Stimulated activated CD4-positive, alpha-beta T cell treated with anti-CD3 and anti-CD28 coated beads, Interleukin-12 subunit alpha, Interleukin-12 subunit beta, amount 100 ng/mL, for 24 hours (primary cell): ENCODE results near the gene MEX3A.
"Not testable (repeated sequence)": the region's sequence is repeated elsewhere in the genome, so short reads cannot be mapped to it uniquely, and the experiment has no call there.

Experiments
- DNase-seq, 2 experiments: peaks; one replicate each; pipeline ENCODE4 v3.0.0-alpha.2; 2020; ENCODE audit warnings: low read depth in 2 of 2

Gene MEX3A

DNA sequence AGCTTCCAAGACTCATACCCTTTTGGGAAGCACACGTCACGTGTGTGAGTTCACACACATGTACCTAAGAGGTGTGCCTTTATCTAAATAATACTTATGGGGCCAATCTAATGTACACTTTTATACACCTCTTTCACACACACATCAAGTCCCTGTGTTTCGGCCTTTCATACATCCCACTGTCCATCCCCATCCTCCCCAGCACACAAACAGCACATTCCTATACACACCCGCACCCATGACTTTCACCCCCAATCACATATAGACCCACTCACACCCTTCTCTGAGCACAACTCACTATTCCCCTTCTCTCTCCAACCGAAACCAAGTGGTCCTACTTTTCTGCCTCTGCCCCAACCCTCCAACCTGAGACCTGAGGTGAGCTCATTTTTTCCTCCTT lies 3.5 kb downstream of the MEX3A start:
- no peak for DNase-seq

DNA sequence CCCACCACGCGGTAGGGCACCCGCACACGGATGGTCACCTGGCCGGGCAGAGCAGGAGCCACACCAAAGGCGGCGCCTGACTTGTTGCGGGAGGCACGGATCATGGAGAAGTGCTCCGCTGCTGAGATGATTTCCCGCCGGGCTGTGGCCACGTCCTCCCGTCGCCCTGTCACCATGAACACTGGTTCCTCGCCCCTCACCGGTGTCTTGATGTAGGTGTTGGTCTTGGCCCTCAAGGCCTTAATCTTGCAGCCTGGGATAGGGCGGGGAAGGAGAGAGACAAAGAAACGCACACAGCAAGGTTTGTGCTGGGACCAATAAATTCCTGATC lies 4.9 kb downstream of the MEX3A start:
- no peak for DNase-seq

DNA sequence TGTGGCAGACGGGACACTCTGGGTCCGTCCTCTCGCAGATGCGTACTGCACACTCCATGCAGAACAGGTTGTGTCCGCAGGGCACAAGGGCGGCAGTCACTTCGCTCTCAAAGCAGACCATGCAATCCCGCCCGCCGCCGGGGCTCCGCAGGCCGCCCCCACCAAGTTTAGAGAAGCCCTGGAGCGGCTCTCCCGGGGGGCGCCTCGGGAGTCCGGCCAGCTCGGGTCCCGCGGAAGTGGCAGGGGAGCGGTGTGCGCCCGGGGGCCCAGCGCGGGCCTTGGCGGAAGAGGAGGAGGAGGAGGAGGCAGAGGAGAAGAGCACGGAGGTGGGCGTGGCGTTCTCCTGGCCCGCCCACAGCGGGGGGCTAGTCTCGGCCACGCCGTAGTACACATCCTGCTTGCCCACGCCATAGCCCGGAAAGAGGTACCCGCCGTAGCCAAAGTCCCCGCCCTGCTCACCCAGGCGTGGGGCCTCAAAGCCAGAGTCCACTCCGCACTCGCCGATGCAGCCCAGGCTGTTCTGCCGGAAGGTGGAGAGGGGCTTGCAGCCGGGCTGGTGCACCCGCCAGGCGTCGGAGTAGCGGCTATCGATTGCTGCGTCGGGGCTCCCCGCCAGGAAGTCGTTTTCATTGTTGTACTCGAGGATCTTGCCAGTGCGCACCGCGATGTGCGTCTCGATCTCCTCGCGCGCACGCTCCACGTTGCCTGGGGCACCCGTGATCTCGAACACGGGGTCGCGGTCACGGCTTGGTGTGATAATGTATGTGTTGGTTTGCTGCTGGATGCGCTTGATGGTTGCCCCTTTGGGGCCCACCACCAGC lies 5.4 kb downstream of the MEX3A start:
- no peak for DNase-seq

DNA sequence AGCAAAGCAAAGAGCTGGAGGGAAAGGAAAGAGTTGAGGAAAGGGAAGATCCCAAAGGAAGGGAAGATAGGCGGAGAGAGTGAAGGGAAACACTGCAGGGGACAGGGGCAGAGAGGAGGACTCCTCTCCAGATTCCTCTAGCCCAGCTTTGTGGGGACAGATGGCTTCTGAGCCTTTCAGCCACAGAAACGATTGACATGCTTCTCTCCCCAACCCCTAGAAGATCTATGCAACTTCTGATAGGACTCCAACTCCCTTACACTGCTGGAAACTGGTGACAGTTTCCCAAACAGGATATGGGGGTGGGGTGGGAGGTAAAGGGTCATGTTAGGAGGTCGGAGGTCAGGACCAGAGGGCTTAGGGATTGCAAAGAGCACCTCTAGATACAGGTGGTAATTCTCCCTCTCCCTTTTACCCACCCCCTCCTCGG lies 6.5 kb downstream of the MEX3A start:
- DNase-seq: no peak

DNA sequence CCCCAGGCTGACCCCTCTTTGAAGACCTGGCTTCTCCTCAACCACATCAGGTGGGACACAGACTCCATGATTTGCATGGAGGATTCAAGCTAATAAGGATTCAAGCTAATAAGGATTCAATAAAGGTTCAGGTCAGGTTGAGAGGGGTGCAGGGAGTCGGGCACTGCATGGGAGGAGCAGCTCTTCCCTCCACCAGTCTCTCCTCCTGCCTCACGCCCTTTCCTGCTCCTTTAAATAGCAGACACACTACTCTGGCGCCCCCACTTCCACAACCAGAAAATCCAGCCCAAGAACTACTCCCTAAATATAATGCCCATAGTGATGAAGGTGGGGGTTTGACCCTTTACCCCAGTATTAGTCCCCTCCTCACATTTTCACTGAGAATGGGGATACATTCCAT lies 7.1 kb downstream of the MEX3A start:
- no peak for DNase-seq

DNA sequence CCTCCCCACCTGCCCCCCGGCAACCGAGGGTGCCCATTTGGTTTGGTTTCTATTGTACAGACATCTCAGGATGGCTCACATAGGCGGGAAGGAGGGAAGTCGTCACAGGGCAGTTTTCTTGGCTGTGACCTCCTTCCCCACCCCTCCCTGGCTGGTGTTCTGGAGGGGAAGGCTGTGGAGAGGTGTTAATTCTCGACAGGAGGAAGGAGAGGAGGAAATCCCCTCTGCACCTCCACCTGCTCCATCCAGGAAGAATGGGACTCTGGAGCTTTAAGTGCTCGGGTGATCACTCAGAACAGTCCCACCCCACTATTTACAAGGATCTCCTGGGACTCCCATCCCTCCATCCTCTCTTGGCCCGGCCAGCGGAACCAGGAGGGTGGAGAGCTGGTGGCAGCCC lies 7.6 kb downstream of the MEX3A start:
- no peak for DNase-seq

DNA sequence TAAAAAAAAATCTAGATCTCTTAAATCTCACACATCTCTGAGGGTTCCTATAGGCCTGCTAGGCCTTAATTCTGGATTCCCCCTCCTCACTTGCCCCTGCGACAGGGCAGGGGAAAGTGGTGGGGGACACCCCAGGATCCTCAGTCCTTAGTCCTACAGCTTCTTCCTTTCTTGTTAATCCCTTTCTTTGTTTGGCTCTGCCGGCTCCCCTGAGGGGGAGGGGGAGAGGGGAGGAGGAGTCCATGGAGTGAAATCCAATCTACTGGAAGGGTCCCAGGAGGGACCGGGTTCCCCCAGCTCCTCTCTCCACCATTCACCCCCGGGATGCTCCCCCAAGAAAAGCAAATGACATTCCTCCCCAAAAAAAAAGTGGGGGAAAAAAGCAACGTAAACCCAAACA lies 8.5 kb downstream of the MEX3A start:
- no peak for DNase-seq

DNA sequence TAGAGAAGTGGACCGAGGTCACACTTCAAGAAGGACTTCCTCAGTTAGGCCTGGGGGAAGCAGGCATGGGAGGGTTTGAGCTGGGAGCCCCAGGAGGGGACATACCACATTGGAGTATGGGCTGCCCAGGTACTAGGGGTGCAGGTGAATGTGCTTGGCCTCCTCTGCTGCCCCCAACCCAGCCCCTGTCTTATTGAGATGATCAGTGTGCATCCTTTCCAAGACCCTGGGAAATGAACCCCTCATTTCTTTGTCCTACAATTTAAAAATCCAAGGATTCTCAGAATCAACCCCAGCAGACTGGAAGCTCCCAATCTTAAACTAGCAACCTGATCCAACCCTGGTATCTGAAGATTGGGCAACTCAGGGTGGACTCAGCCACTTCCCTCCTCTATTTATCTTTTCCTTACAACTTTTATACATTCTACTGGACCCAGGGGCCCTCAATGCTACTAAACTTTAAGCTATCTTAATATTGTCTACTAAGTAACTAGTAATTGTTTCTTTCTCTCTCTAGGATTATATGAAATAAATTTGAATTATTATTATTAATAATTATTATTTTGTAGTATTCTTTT lies 9.1 kb downstream of the MEX3A start:
- no peak for DNase-seq

DNA sequence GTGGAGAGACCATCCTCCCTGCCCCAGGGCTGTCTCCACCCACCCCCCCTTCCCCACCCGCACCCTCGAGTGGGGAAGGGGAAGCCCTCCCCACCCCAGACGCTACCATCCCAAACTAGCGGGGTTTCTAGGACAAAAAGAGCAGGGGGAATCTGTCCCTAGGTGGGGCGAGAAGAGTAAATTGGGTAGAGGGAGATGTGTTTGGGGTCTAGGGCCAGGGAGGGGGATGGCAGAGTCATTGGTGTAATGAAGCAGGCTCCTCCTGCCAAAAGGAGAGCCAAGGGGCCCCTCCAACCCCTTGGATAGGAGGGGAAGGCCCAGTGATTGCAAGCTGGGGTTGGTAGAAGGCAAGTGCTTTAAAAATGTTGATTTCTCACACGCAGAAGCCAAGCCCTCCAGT lies 10.0 kb downstream of the MEX3A start:
- no peak for DNase-seq

DNA sequence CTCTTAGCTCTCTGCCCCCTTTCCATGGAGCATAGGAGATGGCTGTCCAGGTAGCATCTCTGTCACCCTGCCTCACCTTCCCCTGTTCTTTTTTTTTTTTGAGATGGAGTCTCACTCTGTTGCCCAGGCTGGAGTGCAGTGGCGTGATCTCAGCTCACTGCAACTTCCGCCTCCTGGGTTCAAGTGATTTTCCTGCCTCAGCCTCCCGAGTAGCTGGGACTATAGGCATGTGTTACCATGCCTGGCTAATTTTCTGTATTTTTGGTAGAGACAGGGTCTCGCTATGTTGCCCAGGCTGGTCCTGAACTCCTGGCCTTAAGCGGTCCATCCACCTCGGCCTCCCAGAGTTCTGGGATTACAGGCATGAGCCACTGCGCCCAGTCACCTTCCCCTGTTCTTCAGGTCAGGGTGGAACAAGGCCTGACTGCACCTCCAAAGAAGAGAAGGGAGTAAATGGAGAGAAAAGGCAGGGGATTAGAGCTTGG lies 10.9 kb downstream of the MEX3A start:
- not testable (repeated sequence) for DNase-seq

DNA sequence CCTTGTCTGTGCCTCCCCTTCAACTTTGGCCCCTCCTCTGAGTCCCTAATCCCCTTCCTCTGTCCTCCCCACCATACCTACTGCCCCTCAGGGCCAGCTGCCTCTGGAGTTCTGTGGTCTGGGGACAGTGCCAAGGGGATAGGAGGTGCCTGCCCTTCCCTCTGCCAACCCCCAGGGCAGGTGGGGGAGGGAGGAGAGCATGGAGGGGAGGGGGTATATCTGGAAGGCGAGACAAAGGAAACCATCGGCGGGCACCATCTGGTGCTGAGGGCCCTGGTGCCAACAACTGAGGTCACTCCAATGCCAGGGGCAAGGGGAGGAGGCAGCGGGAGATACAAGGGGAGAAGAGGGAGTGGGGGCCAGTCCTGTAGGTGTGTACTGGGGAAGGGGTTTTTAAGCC lies 11.7 kb downstream of the MEX3A start:
- no peak for DNase-seq

DNA sequence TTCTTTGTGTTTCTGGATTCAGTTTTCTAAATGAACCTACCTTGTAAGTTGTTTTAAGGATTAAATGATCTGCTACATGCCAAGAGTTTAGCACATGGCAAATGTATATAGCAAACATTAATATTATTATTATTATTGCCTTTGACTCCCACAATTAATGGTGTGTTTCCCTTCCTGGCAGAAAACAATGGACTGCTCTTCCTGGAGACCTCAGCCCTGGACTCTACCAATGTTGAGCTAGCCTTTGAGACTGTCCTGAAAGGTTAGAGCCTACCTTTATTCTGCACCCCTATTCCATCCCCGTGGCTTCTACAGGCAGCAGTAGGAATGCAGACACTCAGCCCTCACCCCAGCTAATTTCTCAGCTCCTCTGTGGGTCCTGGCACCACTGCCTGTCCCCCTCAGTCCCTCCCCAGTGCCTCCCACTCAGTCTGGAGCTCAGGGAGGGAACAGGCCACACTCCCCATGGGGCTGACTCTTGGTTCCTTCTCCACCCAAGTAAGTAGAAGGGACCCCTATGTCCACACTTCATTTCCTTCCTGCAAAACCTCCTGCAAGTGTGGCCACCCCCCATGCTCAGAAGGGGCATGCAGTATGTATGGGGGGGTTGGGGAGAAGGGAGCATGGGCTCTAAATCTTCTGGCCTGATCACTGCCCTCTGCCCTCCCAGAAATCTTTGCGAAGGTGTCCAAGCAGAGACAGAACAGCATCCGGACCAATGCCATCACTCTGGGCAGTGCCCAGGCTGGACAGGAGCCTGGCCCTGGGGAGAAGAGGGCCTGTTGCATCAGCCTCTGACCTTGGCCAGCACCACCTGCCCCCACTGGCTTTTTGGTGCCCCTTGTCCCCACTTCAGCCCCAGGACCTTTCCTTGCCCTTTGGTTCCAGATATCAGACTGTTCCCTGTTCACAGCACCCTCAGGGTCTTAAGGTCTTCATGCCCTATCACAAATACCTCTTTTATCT lies 12.5 kb downstream of the MEX3A start:
- DNase-seq: no peak

DNA sequence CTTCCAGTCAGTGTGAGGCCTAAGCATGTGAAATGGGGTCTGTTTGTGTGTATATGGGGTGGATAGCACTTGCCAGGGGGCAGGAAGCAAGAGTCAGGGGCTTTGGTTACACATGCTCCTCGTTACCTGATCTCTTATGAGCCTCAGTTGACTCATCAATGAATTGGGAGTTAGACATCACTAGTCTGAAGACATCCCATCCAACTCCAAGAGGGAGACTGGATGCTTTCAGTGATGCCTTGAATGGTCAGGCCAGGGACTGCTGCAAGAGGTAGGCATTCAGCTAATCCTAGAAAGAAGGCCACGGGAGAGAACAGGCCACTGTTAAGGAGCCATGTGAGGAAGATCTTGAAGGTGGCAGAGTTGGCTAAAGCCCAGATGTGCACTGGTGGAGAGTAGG lies 15.0 kb downstream of the MEX3A start:
- DNase-seq: no peak

DNA sequence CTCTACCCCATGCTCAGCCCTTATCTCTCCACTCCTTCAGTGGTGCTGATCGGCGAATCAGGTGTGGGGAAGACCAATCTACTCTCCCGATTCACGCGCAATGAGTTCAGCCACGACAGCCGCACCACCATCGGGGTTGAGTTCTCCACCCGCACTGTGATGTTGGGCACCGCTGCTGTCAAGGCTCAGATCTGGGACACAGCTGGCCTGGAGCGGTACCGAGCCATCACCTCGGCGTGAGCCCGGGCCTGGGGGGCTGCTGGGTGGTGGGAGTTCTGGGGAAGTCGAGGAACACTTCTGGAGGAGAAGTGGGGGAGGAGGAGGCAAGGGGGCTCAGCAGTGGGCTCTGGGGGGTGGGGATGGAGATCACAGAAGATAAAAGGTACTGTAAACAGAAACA lies 16.4 kb downstream of the MEX3A start:
- no peak for DNase-seq

DNA sequence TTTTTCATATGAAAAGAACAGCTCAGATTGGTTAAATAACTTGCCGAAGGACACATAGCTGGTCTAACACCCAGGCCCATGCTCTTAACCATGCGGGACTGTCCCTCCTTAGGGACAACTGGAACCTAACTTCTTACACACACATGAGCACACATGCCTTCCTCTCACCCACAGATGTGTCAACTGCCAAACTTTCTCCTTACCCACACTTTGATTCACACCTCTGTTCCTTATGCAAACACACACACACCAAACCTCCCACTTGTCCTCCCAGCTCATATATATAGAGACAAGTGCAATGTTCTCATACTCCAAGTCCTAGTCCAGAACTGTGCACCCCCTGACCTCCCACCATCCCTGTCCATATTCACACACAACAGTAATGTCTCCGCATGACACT lies 17.1 kb downstream of the MEX3A start:
- no peak for DNase-seq

DNA sequence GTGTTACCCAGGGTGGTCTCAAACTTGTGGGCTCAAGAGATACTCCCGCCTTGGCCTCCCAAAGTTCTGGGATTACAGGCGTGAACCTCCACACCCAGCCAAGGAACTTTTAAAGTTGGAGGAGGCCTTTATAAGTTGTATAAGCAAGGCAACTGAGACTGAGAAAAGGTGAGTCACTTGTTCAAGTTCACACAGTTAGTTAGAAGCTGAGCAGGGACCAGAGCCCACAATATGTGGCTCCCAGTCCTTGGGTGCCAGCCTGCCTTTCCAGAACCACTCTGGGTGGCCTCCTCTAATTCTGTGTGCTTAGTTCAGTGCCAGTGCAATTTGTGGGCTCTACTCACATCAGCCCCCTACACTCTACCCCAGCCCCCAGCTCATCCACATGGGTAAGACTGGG lies 17.6 kb downstream of the MEX3A start:
- DNase-seq: no peak

DNA sequence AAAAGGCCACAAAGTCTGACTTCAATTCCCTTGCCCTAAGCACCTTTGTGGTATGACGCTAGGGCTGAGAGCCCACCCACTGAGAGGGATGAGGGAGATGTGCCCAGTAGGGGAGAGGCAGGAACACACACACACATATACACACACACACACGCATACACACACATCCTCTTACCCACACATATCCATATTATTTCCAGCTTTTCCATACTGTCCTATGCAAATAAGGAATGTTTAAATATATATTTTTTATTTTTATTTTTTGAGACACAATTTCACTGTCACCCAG lies 18.3 kb downstream of the MEX3A start:
- DNase-seq: no peak

DNA sequence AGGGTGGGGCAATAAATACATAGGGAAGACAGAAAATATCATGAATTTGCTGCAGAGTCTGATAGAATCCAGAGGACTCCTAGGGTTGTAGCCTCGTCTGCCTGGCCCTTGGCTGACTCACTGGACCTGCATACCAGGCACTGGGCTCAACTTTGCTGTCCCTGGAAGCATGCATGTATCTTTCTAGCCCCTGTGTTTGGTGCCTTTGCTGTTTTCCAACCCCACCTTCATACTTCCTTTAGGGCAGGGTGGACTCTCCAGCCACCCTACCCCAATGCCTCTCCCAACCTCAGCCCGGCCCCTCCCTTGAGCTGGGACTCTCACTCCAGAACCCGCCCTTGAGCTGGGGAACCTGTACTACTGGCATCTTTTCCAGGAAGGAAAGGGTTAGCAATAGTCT lies 20.1 kb downstream of the MEX3A start:
- DNase-seq: no peak

DNA sequence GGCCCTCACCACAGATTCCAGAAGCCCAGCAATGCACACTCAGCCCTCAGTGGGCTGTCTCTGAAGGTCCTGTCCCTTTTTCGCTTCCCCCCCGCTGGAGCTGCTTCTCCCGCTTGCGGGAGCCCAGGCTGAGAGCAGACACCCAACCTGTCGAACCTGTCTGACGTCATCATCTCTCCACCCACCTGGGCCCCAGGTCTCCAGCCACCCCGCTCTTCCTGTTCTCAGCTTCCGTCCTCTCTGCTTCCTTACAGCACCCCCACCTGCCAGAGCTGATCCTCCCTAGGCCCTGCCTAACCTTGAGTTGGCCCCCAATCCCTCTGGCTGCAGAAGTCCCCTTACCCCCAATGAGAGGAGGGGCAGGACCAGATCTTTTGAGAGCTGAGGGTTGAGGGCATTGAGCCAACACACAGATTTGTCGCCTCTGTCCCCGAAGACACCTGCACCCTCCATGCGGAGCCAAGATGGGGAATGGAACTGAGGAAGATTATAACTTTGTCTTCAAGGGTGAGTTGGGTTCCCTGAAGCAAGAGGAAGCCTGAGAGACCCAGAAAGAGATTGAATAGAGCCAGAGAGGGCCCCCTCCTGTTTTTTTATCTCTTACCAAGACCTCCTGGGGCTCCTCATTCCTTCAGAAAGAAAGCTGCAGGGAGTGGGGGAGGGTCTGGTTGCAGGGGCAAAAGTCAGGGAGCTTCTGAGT lies 21.2 kb downstream of the MEX3A start, which contains the start of gene RAB25:
Gene RAB25 (plus strand): TSS at position 224 of the 700 bp plus-strand sequence. CDS start 241 bp downstream, at position 465.
- DNase-seq: no peak

DNA sequence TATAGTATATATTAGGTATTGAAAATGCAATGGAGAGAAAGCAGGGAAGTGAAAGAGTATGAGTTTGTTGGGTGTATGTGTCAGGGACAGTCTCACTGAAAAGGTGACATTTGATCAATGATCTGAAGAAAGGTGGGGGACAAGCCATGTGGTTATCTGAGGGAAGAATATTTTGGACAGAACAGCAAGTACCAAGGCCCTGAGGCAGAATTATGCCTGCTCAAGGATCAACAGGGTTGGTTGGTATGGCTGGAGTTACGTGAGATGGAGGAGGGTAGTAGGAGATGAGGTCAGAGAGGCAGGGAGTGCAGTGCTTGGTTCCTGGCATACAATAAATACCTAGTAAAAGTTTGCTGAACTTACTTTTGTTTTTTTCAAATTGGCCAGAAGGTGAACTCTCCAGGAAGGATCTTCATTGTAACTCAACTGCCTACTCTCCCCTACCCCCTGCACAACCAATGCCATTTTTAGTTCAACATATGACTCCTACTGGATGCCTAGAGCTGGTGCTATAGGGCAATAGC lies 25.9 kb downstream of the MEX3A start:
- DNase-seq: no peak

DNA sequence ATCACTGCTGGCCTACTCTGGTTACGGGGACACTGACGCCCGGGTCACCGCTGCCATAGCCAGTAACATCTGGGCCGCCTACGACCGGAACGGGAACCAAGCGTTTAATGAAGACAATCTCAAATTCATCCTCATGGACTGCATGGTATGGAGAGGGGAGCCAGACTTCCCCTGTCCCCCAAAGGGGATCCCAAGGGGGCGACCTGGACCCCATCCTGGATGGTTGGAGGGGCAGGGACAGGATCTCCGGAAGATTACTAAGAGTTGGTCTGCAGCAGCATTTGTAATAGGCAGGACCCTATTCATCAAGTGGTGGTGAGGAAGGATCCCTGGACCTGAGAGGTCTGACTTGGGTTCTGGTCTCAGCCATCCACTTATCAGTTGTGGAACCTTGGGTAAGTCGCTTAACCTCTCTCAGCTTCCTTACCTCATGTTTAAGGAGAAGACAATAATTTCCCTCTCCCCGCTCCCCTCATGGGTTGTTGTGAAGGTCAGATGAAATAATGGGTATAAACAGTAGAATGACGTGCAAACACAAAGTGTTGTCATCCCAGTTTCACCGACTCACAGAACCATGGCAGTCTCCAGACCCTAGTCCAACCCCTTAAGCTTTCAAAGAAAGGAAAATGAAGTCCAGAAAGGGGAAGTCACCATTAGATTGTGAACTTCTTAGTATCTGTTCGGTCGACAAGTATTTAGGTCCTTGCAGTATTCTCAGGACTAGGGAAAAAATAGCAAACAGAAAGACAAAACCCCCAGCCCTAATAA lies 26.8 kb downstream of the MEX3A start:
- DNase-seq: peak in 1 of 2 experiments; percentile 10
